Activated CD8-positive, alpha-beta memory T cell treated with anti-CD3 and anti-CD28 coated beads, Interleukin-2, amount 50 U/mL, for 24 hours (primary cell): ENCODE data around the gene SOX10.

Experiments used
- DNase-seq: peaks from one replicate; pipeline ENCODE4 v3.0.0-alpha.2; 2020; ENCODE audit errors: extremely low read depth

The SOX10 gene

GRCh38 chr22:37983860-37984791 lies at the start of gene SOX10:
Gene SOX10, minus strand, starts transcription at chr22:37984555. Its CDS starts 771 bp downstream, at chr22:37983784.
- no peak for DNase-seq

- no peak for DNase-seq
These were observed 49.3 kb upstream of the SOX10 start for GRCh38 chr22:38033522-38034277.

GRCh38 chr22:38032681-38033521 lies 48.5 kb upstream of the SOX10 start:
- DNase-seq, result no peak

- DNase-seq, result no peak
These were observed 47.1 kb upstream of the SOX10 start for GRCh38 chr22:38031491-38031890.

GRCh38 chr22:38030311-38031133 lies 46.2 kb upstream of the SOX10 start:
- DNase-seq, result no peak

- DNase-seq, result no peak
These were observed 45.5 kb upstream of the SOX10 start for GRCh38 chr22:38029901-38030300.

GRCh38 chr22:38029370-38029769 lies 45.0 kb upstream of the SOX10 start:
- DNase-seq, result no peak

- DNase-seq, result no peak
These were observed 44.2 kb upstream of the SOX10 start for GRCh38 chr22:38028344-38029130.

- DNase-seq, result no peak
These were observed 43.1 kb upstream of the SOX10 start for GRCh38 chr22:38027487-38027886.

GRCh38 chr22:38026130-38027111 lies 42.1 kb upstream of the SOX10 start:
- no peak for DNase-seq

GRCh38 chr22:38025514-38025913 lies 41.2 kb upstream of the SOX10 start:
- DNase-seq, result no peak

- DNase-seq, result no peak
These were observed 38.7 kb upstream of the SOX10 start for GRCh38 chr22:38023045-38023444.

GRCh38 chr22:38021206-38021605 lies 36.9 kb upstream of the SOX10 start:
- DNase-seq, result no peak

GRCh38 chr22:38018938-38019827 lies 34.8 kb upstream of the SOX10 start:
- DNase-seq, result no peak

GRCh38 chr22:38017939-38018885 lies 33.9 kb upstream of the SOX10 start:
- DNase-seq, result no peak

- DNase-seq, result no peak
These were observed 33.0 kb upstream of the SOX10 start for GRCh38 chr22:38017272-38017920.
